Measurements from ENCODE around the gene GPR139.

DNA sequence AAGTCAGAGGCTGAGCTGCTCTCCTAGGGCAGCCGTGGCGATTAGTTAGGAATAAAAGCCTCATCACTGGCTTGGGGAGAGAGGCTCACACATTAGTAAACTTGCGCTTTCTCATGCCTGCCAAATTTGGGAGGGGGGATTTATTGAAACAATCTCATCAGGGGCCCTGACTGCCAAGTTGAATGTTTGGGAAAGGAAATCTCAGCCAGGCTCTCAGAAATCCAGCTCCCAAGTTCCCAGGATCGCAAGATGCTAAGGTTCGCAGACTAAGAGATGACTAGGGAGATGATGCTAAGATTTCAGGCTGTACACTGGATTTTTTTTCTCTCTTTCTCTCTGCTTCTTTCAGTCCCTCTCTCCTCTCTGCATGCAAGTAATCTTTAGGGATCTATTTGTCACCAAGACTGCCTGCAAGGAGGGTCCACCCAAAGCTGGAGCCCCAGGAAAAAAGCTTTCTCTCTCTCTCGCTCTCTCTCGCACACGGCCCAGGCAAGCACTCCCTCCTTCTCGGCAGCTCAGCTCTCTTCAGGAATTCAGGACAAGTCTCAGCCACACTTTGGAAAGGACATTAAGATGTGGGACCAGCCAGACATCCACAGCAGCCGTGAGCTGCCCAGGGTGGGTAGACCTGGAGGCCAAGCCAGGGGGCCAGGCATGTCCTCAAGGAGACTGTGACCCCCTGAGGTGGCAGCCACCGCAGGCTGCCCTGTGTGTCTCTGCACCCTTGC, 1.4 kb downstream of the GPR139 start:
- TF ChIP-seq, protein P1, sequence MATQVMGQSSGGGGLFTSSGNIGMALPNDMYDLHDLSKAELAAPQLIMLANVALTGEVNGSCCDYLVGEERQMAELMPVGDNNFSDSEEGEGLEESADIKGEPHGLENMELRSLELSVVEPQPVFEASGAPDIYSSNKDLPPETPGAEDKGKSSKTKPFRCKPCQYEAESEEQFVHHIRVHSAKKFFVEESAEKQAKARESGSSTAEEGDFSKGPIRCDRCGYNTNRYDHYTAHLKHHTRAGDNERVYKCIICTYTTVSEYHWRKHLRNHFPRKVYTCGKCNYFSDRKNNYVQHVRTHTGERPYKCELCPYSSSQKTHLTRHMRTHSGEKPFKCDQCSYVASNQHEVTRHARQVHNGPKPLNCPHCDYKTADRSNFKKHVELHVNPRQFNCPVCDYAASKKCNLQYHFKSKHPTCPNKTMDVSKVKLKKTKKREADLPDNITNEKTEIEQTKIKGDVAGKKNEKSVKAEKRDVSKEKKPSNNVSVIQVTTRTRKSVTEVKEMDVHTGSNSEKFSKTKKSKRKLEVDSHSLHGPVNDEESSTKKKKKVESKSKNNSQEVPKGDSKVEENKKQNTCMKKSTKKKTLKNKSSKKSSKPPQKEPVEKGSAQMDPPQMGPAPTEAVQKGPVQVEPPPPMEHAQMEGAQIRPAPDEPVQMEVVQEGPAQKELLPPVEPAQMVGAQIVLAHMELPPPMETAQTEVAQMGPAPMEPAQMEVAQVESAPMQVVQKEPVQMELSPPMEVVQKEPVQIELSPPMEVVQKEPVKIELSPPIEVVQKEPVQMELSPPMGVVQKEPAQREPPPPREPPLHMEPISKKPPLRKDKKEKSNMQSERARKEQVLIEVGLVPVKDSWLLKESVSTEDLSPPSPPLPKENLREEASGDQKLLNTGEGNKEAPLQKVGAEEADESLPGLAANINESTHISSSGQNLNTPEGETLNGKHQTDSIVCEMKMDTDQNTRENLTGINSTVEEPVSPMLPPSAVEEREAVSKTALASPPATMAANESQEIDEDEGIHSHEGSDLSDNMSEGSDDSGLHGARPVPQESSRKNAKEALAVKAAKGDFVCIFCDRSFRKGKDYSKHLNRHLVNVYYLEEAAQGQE (IDR thresholded peaks at IDR 0.05; ENCODE audit: low read depth, low read length): no peak
- TF ChIP-seq TAF1 (IDR thresholded peaks at IDR 0.05; ENCODE audit: borderline replicate concordance, low read depth, low read length): no peak

All from GM12878 (cell line).